Activated B cell treated with CpG ODN at 0.5 μM for 24 hours (primary cell): ENCODE measurements around the gene BRF1. TPM values are rescaled to one million over a fixed set of nuclear protein-coding genes. Genes with fewer than 3 reads are reported as not detected.
"Not testable (repeated sequence)": the region's sequence is repeated elsewhere in the genome, so short reads cannot be mapped to it uniquely, and the experiment has no call there.

Experiments
- ATAC-seq: fragments of 200-7000 bp; cut with Tn5 transposase; one replicate; pipeline ENCODE4 v1.10.0; 2021; ENCODE audit warnings: low read depth, mild to moderate bottlenecking, moderate library complexity
- CTCF ChIA-PET: fragments of 350-600 bp; sonication (Branson Sonifier 250); formaldehyde crosslinking; loops from one replicate; lab custom pipeline; 2021; ENCODE audit warnings: antibody characterized with exemption; lab: Charles Lee
- POLR2A ChIA-PET: fragments of 350-600 bp; sonication (Branson Sonifier 250); formaldehyde crosslinking; loops from one replicate; lab custom pipeline; 2021; ENCODE audit warnings: antibody characterized with exemption; lab: Charles Lee
- DNase-seq: peaks from one replicate; pipeline ENCODE4 v3.0.0; 2022
- H3K27ac Mint-ChIP-seq: one replicate; pipeline ENCODE4 v1.8.0; 2020; ENCODE audit warnings: mixed read lengths
- H3K27me3 Mint-ChIP-seq: one replicate; pipeline ENCODE4 v1.8.0; 2021; ENCODE audit warnings: mixed read lengths
- H3K36me3 Mint-ChIP-seq: one replicate; pipeline ENCODE4 v1.8.0; 2021; ENCODE audit warnings: low read depth, mixed read lengths
- H3K4me1 Mint-ChIP-seq: one replicate; pipeline ENCODE4 v1.8.0; 2021; ENCODE audit warnings: mixed read lengths
- H3K4me3 Mint-ChIP-seq: one replicate; pipeline ENCODE4 v1.8.0; 2020; ENCODE audit warnings: mild to moderate bottlenecking, mixed read lengths
- H3K9me3 Mint-ChIP-seq: one replicate; pipeline ENCODE4 v1.8.0; 2020; ENCODE audit warnings: mixed read lengths
- intact Hi-C: fragments of 100-400 bp; cut with micrococcal nuclease; formaldehyde crosslinking; loops from one replicate; pipeline ENCODE4 v1.15.1; 2024
- total RNA-seq: library from RNA; stranded (reverse); gene quantifications from 2 replicates; pipeline ENCODE4 v1.2.3, GENCODE V29; 2022
- TF ChIP-seq, protein P1 (sequence below): fragments of 200-600 bp; IDR thresholded peaks from one replicate; pipeline ENCODE4 v1.8.0; 2022; ENCODE audit warnings: antibody characterized with exemption, mild to moderate bottlenecking

BRF1 gene
- total RNA-seq, 1 donor from 2014 or later, result 32.8 TPM

DNA sequence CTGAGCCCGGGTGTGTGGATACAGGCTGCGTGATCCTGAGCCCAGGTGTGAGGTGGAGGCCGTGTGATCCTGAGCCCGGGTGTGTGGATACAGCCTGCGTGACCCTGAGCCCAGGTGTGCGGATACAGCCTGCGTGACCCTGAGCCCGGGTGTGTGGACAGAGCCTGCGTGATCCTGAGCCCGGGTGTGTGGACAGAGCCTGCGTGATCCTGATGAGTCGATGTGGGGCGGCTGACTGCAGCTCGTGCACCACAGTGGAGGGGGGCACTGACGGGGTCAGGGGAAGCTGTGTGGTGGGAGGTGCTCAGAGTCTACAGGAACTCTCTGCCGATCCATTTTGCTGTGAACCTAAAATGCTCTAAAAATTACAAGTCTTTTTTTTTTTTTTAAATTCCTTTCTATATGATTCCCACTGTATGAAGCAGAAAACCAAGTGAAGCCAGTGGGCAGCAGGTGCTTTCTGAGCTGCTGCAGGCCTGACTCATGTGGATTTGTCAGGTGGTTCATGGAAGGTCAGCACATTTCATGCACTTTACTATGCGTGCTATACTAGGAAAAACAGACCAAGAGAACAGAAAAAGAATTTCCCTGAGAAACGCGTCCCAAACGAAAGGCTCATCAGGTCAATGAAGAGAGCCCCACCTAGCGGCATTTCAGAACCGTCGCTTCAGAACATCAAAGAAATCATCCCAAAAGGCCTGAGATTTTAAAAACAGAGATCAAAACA lies 19.3 kb downstream of the BRF1 start:
- H3K4me1 Mint-ChIP-seq, result peaks cover 14% of the 10 kb centered on the region
- TF ChIP-seq, protein P1, sequence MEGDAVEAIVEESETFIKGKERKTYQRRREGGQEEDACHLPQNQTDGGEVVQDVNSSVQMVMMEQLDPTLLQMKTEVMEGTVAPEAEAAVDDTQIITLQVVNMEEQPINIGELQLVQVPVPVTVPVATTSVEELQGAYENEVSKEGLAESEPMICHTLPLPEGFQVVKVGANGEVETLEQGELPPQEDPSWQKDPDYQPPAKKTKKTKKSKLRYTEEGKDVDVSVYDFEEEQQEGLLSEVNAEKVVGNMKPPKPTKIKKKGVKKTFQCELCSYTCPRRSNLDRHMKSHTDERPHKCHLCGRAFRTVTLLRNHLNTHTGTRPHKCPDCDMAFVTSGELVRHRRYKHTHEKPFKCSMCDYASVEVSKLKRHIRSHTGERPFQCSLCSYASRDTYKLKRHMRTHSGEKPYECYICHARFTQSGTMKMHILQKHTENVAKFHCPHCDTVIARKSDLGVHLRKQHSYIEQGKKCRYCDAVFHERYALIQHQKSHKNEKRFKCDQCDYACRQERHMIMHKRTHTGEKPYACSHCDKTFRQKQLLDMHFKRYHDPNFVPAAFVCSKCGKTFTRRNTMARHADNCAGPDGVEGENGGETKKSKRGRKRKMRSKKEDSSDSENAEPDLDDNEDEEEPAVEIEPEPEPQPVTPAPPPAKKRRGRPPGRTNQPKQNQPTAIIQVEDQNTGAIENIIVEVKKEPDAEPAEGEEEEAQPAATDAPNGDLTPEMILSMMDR, result no peak
- DNase-seq (no peak), ATAC-seq (no peak)
- H3K36me3 Mint-ChIP-seq, result peaks cover 16% of the 10 kb centered on the region
- ChIA-PET POLR2A (interaction anchor here (0.7 kb wide), 1 partner anchor 160 kb away, joined by 3 read pairs; no protein-coding TSS in a partner anchor), CTCF (interaction anchor here (1.3 kb wide), 1 partner anchor 10 kb away, joined by 3 read pairs; no protein-coding TSS in a partner anchor)
- no peaks in the 10 kb centered on the region for H3K9me3 Mint-ChIP-seq
- no peak overlapping the region for H3K4me3 Mint-ChIP-seq
- intact Hi-C loops, result loop anchor here (5.0 kb wide), 1 partner anchor 79 kb away; no protein-coding TSS in a partner anchor
- H3K27ac Mint-ChIP-seq, result no peak overlapping the region
- no peaks in the 10 kb centered on the region for H3K27me3 Mint-ChIP-seq

DNA sequence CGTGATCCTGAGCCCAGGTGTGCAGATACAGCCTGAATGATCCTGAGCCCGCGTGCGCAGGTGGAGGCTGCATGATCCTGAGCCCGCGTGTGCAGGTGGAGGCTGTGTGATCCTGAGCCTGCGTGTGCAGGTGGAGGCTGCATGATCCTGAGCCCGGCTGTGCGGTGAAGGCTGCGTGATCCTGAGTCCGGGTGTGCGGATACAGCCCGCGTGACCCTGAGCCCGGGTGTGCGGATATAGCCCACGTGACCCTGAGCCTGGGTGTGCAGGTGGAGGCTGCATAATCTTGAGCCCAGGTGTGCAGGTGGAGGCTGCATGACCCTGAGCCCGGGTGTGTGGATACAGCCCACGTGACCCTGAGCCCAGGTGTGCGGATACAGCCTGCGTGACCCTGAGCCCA lies 20.3 kb downstream of the BRF1 start:
- H3K4me1 Mint-ChIP-seq, result peaks cover 14% of the 10 kb centered on the region
- H3K27ac Mint-ChIP-seq, result no peak overlapping the region
- intact Hi-C loops, result loop anchor here (5.0 kb wide), 1 partner anchor 78 kb away; no protein-coding TSS in a partner anchor
- TF ChIP-seq, protein P1, result no peak
- no peak overlapping the region for H3K4me3 Mint-ChIP-seq
- peaks cover 12% of the 10 kb centered on the region for H3K36me3 Mint-ChIP-seq
- DNase-seq, result no peak
- no peak for ATAC-seq
- no peaks in the 10 kb centered on the region for H3K9me3 Mint-ChIP-seq
- H3K27me3 Mint-ChIP-seq, result no peaks in the 10 kb centered on the region
- ChIA-PET POLR2A (no interaction called here), CTCF (no interaction called here)

GRCh38 chr14:105279642-105280361 lies 21.0 kb downstream of the BRF1 start:
- Mint-ChIP-seq H3K27me3 (no peaks in the 10 kb centered on the region), H3K4me3 (no peak overlapping the region), H3K27ac (no peak overlapping the region), H3K9me3 (no peaks in the 10 kb centered on the region), H3K4me1 (peaks cover 14% of the 10 kb centered on the region), H3K36me3 (peaks cover 5% of the 10 kb centered on the region)
- ATAC-seq (no peak), DNase-seq (no peak)
- CTCF ChIA-PET, result no interaction called here
- intact Hi-C loops, result loop anchor here (5.0 kb wide), 1 partner anchor 78 kb away; no protein-coding TSS in a partner anchor
- TF ChIP-seq, protein P1, result no peak
- POLR2A ChIA-PET, result no interaction called here

DNA sequence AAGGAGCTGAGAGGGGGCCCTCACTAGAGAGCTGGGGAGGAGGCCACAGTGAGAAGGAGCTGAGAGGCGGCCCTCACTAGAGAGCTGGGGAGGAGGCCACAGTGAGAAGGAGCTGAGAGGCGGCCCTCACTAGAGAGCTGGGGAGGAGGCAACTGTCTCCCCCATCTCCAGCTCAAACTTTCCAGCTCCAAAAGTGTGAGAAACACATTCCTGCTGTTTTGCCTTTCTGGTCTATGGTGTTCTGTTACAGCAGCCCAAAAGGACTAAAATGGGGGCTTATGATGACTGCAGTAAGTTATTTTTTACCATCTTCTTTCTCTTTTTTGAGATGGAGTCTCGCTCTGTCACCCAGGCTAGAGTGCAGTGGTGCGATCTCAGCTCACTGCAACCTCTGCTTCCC lies 23.4 kb downstream of the BRF1 start:
- CTCF ChIA-PET, result not testable (repeated sequence)

GRCh38 chr14:105275267-105275946 lies 25.4 kb downstream of the BRF1 start:
- POLR2A ChIA-PET, result no interaction called here
- DNase-seq, result no peak
- no peak overlapping the region for H3K27ac Mint-ChIP-seq
- TF ChIP-seq, protein P1, result no peak
- H3K9me3 Mint-ChIP-seq, result no peaks in the 10 kb centered on the region
- CTCF ChIA-PET, result no interaction called here
- H3K27me3 Mint-ChIP-seq, result no peaks in the 10 kb centered on the region
- no peak for ATAC-seq
- H3K4me3 Mint-ChIP-seq, result no peak overlapping the region
- H3K4me1 Mint-ChIP-seq, result no peaks in the 10 kb centered on the region
- peaks cover 3% of the 10 kb centered on the region for H3K36me3 Mint-ChIP-seq
- intact Hi-C loops, result no loop called here

More for the DNA sequence above, 23.4 kb downstream of the BRF1 start:
- H3K27me3 Mint-ChIP-seq, ATAC-seq, intact Hi-C loops, H3K36me3 Mint-ChIP-seq, DNase-seq, H3K4me3 Mint-ChIP-seq, H3K9me3 Mint-ChIP-seq, H3K4me1 Mint-ChIP-seq, POLR2A ChIA-PET, H3K27ac Mint-ChIP-seq: not testable (repeated sequence)
